Fibroblast of lung (primary cell): ENCODE results near the gene PHF20. TPM values are rescaled to one million over a fixed set of nuclear protein-coding genes. Genes with fewer than 3 reads are reported as not detected.
"Not testable (repeated sequence)": the region's sequence is repeated elsewhere in the genome, so short reads cannot be mapped to it uniquely, and the experiment has no call there.

ENCODE experiments used
- DNase-seq, 2 donors: peaks; one replicate each; pipeline versions ENCODE4 v3.0.0 to v3.0.0-alpha.2; 2010; ENCODE audit warnings: low read depth in 2 of 2
- H2AFZ ChIP-seq: 2 replicates; pipeline ENCODE4 v1.5.1; 2012; ENCODE audit warnings: low read length, control low read depth, inconsistent platforms
- H3K27ac ChIP-seq: 2 replicates; pipeline ENCODE4 v1.5.1; 2011; ENCODE audit warnings: low read length, control low read depth; ENCODE audit not compliant: insufficient read depth
- H3K27me3 ChIP-seq: 2 replicates; pipeline ENCODE4 v1.5.1; 2011; ENCODE audit warnings: mild to moderate bottlenecking, low read length; ENCODE audit not compliant: control insufficient read depth, insufficient read depth
- H3K36me3 ChIP-seq: 2 replicates; pipeline ENCODE4 v1.5.1; 2011; ENCODE audit warnings: low read length; ENCODE audit not compliant: control insufficient read depth, insufficient read depth
- H3K4me1 ChIP-seq: 2 replicates; pipeline ENCODE4 v1.5.1; 2011; ENCODE audit warnings: low read length; ENCODE audit not compliant: control insufficient read depth, insufficient read depth; ENCODE audit errors: extremely low read depth
- H3K4me2 ChIP-seq: 2 replicates; pipeline ENCODE4 v1.5.1; 2011; ENCODE audit warnings: low read length, control low read depth; ENCODE audit not compliant: insufficient read depth; ENCODE audit errors: extremely low read depth
- H3K4me3 ChIP-seq, 4 experiments: fragments of 200-600 bp in 1 of 4; sonication (generic) in 1 of 4; replicated peaks in 1 of 4; 2 replicates each; pipeline ENCODE4 v1.5.1; 2011 to 2016; ENCODE audit warnings: low read length in 4 of 4, low read depth in 3 of 4, mild to moderate bottlenecking in 3 of 4, control low read depth in 2 of 4, inconsistent platforms in 1 of 4, mixed read lengths in 1 of 4; ENCODE audit not compliant: insufficient read depth in 1 of 4; ENCODE audit errors: control extremely low read depth in 1 of 4
- H3K79me2 ChIP-seq: 2 replicates; pipeline ENCODE4 v1.5.1; 2012; ENCODE audit warnings: mild to moderate bottlenecking, low read length, inconsistent platforms; ENCODE audit not compliant: control insufficient read depth, insufficient read depth
- H3K9ac ChIP-seq: 2 replicates; pipeline ENCODE4 v1.5.1; 2011; ENCODE audit warnings: mild to moderate bottlenecking, low read length, control low read depth; ENCODE audit not compliant: insufficient read depth
- H3K9me3 ChIP-seq: 2 replicates; pipeline ENCODE4 v1.5.1; 2012; ENCODE audit warnings: low read depth, low read length; ENCODE audit not compliant: control insufficient read depth, insufficient read depth
- H4K20me1 ChIP-seq: 2 replicates; pipeline ENCODE4 v1.5.1; 2011; ENCODE audit warnings: low read length; ENCODE audit not compliant: control insufficient read depth, insufficient read depth; ENCODE audit errors: extremely low read depth
- CTCF ChIP-seq, 2 donors: IDR thresholded peaks in 1 of 2; conservative IDR thresholded peaks in 1 of 2; 1 replicate in 1 of 2; 2 replicates in 1 of 2; pipeline ENCODE4 v1.5.1; 2011 to 2012; ENCODE audit warnings: low read length in 2 of 2, control low read depth in 1 of 2, inconsistent platforms in 1 of 2, low read depth in 1 of 2, mild to moderate bottlenecking in 1 of 2
- EZH2 ChIP-seq: IDR thresholded peaks from 2 replicates; pipeline ENCODE4 v1.5.1; 2012; ENCODE audit warnings: low read length, control low read depth, mild to moderate bottlenecking; ENCODE audit errors: missing control alignments
- polyA plus RNA-seq, 2 donors: library from polyadenylated mRNA; depleted of rRNA in 1 of 2; stranded (reverse) in 1 of 2; unstranded in 1 of 2; fragments of >200 nt; gene quantifications; 2 replicates each; pipeline ENCODE4 v1.2.1, GENCODE V29; 2011 to 2012; ENCODE audit warnings: missing spikeins in 1 of 2
- total RNA-seq: library from RNA; depleted of rRNA; stranded (reverse); fragments of >200 nt; gene quantifications from 2 replicates; pipeline ENCODE4 v1.2.1, GENCODE V29; 2014

PHF20 gene
- total and polyA plus RNA-seq, 2 donors (not counting 1 experiment from before 2014, with no cell fraction given): 31.4 to 40.1 TPM

DNA sequence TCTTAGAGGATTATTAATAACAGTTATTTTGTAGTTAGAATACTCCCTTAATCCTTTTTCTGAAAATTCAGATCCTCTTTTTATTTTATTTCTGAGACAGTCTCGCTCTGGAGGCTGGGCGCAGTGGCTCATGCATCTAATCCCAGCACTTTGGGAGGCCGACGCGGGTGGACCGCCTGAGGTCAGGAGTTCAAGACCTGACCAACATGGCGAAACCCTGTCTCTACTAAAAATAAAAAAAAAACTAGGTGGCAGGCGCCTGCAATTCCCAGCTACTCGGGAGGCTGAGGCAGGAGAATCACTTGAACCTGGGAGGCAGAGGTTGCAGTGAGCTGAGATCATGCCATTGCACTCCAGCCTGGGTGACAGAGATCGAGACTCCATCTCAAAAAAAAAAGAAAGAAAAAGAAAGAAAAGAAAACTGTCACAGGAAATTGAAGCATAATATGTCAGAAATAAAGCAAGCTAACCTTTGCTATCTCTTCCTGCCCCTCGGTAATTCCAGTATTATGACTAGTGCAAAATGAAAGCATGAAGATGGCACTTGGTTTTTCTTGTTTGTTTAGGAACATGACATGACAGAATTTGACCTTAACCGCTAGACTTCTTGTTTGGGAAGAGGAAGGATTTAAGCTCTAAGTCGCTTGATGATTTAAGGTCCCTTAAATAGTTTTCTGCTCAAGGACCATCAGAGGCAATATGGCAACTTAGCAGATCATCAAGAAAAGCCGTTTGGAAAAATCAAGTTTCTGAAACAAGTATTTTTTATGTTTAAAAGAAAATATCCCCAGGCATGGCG is 27.9 kb upstream of the PHF20 start:
- H3K4me3 ChIP-seq: no peak overlapping the region

GRCh38 chr20:35744492-35744841 is 27.3 kb upstream of the PHF20 start:
- DNase-seq, H3K36me3 ChIP-seq, H3K27me3 ChIP-seq, H3K4me1 ChIP-seq, H3K4me2 ChIP-seq, H4K20me1 ChIP-seq, H3K9ac ChIP-seq, H2AFZ ChIP-seq, H3K9me3 ChIP-seq, H3K4me3 ChIP-seq: not testable (repeated sequence)
- Histone ChIP-seq H3K27ac (peak overlapping the region; percentile 99), H3K79me2 (peaks cover 30% of the 10 kb centered on the region)

More for the DNA sequence above, 27.9 kb upstream of the PHF20 start:
- H3K79me2 ChIP-seq: peaks cover 36% of the 10 kb centered on the region
- peaks cover 4% of the 10 kb centered on the region for H3K36me3 ChIP-seq
- H3K9me3 ChIP-seq: no peaks in the 10 kb centered on the region
- H4K20me1 ChIP-seq: peaks cover 4% of the 10 kb centered on the region
- no peak for DNase-seq
- H3K9ac ChIP-seq: no peak overlapping the region
- no peak for TF ChIP-seq EZH2
- no peaks in the 10 kb centered on the region for H3K27me3 ChIP-seq
- peak overlapping the region; percentile 92 for H3K4me2 ChIP-seq
- peak overlapping the region; percentile 99 for H3K27ac ChIP-seq
- no peak overlapping the region for H2AFZ ChIP-seq
- H3K4me1 ChIP-seq: peaks cover 3% of the 10 kb centered on the region

DNA sequence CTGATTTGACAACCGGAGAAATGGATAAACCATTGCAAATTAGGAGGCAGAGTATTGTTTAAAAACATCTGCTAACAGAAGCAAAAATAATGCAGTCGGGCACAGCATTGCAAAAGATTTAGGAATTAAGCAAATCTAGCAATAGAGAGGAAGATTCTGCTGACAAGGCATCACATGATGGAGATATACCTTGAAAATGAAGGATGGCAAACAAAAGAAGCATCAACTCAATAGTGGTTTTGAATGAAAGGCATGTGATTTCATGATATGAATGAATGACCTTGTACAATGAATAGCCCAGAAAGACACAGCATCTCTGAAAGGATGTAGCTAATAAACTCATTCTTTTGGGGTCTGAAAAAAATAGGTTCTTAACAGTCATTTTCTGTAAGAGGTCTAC is 21.2 kb upstream of the PHF20 start:
- no peak overlapping the region for H3K4me2 ChIP-seq
- no peak overlapping the region for H2AFZ ChIP-seq
- DNase-seq: no peak
- H3K9ac ChIP-seq: no peak overlapping the region
- TF ChIP-seq CTCF (conservative IDR thresholded peaks at IDR 0.05 in 1 of 2, IDR thresholded peaks at IDR 0.05 in 1 of 2; ENCODE audit: low read depth in 1 of 2, low read length in 2 of 2): no peak
- no peak for TF ChIP-seq EZH2
- H3K36me3 ChIP-seq: no peaks in the 10 kb centered on the region
- H3K4me1 ChIP-seq: no peaks in the 10 kb centered on the region
- H3K27me3 ChIP-seq: no peaks in the 10 kb centered on the region
- no peaks in the 10 kb centered on the region for H3K9me3 ChIP-seq
- H3K27ac ChIP-seq: no peak overlapping the region
- H3K4me3 ChIP-seq: no peak overlapping the region
- H3K79me2 ChIP-seq: no peaks in the 10 kb centered on the region
- H4K20me1 ChIP-seq: no peaks in the 10 kb centered on the region

DNA sequence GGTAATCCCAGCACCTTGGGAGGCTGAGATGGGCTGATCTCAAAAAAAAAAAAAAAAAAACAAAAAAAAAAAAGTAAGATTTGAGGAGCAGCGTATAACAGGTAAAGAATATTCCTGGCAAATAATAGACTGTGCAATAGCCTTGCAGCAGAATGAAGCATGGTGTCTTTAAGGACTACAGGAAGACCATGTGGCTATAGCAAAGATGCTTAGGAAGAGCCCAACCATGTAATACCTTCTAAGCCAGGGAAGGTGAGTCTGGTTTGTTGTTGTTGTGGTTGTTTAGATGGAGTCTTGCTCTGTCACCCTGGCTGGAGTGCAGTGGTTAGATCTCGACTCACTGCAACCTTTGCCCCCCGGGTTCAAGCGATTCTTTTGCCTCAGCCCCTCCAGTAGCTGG is 15.4 kb upstream of the PHF20 start:
- no peaks in the 10 kb centered on the region for H3K79me2 ChIP-seq
- H3K4me1 ChIP-seq: peaks cover 4% of the 10 kb centered on the region
- no peak overlapping the region for H3K9ac ChIP-seq
- DNase-seq: no peak
- TF ChIP-seq CTCF (conservative IDR thresholded peaks at IDR 0.05 in 1 of 2, IDR thresholded peaks at IDR 0.05 in 1 of 2; ENCODE audit: low read depth in 1 of 2, low read length in 2 of 2) (no peak), EZH2 (no peak)
- H3K9me3 ChIP-seq: no peaks in the 10 kb centered on the region
- no peaks in the 10 kb centered on the region for H3K36me3 ChIP-seq
- no peak overlapping the region for H3K4me3 ChIP-seq
- no peak overlapping the region for H2AFZ ChIP-seq
- no peaks in the 10 kb centered on the region for H4K20me1 ChIP-seq
- no peaks in the 10 kb centered on the region for H3K27me3 ChIP-seq
- no peak overlapping the region for H3K4me2 ChIP-seq
- no peak overlapping the region for H3K27ac ChIP-seq
